T-helper 9 cell (primary cell): Measurements from ENCODE around the gene EPHA8.

Experiments
- DNase-seq: peaks from one replicate; pipeline ENCODE4 v3.0.0-alpha.2; 2020
- total RNA-seq, 2 donors: gene quantifications; one replicate each; lab custom pipeline; 2026; lab: John Stamatoyannopoulos, UW

EPHA8 gene
- 0 reads per million in 2 donors for total RNA-seq

DNA sequence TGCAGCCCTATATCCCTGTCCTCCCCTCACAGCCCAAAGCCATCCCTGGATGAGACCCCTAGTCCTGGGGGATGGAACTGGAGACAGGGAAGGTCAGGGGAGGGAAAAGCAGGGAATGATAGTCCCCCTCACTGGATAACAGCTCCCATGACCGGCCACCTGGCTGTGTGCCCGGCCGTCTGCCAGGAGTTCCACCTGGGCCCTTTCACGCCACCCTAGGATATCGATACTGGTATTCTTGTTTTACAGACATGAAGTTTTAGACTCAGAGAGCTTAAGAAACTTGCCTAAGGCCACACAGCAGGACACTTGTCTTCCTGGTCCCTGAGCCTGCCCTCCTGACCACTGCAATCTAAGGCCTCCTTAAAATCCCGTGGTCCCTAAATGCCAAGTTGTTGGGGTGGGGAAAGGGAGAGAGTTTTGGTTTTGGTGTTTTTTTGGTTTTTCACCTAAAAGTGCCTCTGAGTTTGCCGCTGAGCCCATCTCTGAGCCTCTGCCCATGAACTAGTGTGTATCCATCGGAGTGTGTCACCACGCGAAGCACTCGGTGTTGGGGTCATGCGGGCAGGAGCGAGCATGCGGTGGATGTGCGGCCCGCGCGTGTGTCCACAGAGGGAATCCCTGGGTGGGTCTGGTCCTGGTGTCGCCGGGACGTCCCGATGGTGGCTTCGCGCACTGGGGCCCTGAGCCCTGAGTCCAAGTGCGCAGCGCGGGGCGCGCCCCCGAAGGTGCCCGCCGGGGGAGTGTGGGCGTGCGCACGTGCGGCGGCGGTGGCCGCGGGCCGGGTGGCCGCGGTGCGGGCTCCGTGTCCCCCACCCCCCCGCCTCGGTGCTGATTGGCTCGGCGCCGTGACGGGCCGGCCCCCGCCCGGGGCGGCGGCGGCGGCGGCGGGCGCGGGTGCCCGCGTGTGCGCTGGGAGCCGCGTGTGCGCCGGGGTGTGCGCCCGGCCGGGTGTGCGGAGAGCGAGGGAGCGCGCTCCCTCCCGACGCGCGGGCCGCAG is at the start of gene EPHA8:
EPHA8 (plus strand) TSS at position 906 of the 1,000 bp plus-strand sequence. CDS start 147 bp downstream, outside the sequence.
- DNase-seq, result no peak

DNA sequence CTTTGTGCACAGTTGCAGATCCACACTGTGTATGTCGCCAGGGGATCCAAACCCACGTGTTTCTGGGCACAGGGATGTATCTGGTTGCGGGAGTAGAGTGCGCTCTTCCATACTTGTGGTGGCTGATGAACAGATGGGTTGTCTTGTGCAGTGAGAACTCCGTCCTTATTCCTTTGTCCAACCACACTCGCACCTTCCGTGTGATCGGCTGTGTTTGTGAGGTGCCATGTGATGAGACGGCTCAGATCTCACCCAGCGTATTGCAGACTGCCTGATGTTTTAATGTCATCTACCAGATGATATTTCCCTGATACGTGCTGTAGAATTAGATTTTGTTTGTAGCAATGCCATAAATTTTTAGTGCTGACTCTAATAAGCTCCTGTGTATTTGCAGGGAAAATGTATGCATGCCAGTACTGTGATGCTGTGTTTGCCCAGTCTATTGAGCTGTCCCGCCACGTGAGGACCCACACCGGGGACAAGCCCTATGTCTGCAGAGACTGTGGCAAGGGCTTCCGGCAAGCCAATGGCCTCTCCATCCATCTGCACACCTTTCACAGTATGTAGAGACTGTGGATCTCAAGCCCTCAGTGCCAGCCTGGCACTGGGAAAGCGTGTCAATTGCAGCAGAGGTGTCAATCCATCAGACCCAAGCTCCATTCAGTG is 46.2 kb upstream of the EPHA8 start:
- no peak for DNase-seq

DNA sequence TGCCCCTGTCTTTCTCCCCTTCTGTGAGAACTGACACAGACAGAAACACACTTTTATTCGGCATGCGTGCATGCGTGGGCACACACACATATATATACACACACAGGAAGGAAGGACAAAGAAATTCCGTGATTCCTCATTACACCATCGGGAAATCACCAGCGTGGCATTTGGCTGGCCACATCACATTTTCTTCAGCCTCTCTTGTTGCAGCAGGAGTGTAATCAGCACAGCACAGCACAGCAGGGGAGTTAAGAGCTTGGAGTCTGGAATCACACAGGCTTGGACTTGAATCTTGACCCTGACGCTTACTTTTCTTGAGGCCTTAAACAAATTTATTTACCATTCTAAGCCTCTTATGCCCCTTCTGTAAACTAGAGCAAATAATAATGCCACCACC is 45.3 kb upstream of the EPHA8 start:
- no peak for DNase-seq

DNA sequence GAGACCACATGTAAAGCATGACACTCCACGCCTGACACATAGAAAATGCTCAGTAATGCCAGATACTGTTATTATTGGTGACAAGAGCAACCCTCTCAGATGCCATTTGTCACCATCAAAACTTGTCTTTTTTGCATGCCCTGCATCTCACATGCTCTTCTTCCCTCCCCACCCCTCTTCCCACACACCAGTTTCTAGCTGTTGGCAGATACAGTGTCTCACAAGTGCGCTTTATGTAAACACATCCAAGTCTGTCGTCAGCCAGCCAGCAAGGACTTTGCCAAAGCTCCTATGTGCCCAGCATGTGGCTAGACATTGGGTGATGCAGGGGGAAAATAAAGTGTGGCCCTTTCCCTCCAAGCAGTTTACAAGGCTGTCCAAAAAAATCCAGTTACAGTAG is 44.9 kb upstream of the EPHA8 start:
- DNase-seq, result no peak

DNA sequence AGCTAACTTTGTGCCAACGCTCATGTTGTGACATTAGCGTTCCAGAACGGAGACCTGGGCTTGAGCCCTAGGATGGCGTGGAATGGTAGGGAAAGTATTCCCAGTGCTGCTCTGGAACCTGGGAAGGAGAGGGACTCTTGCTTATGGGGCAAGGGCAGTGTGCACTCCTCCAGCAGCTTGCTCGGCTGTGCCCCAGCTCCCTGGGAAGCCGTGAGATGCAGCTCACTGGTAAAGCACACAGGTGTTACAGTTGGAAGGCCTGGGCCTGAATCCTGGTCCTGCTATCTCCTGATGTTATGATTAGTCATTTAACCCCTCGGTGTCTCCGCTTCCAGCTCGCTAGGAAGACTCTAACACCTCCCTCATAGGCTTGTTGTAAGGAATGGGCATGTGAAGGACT is 42.4 kb upstream of the EPHA8 start:
- no peak for DNase-seq

DNA sequence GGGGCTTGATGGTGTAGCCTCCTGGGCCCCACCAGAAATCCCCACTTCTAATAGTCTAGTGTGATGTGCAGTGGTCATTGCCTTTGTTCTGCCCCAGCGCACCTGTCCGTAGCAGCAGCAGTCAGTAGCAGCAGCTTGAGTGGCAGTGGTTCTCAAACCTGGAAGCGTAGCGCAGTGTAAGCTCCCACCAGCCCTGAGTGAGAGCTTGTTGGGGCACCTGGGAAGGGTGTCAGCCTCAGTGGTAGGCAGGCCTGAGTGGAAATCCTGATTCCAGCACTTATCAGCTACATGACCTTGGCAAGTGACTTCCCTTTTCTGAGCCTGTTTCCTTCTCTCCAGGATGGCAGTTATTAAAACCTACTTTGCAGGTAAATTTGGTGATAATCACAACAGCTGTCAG is 41.6 kb upstream of the EPHA8 start:
- no peak for DNase-seq

DNA sequence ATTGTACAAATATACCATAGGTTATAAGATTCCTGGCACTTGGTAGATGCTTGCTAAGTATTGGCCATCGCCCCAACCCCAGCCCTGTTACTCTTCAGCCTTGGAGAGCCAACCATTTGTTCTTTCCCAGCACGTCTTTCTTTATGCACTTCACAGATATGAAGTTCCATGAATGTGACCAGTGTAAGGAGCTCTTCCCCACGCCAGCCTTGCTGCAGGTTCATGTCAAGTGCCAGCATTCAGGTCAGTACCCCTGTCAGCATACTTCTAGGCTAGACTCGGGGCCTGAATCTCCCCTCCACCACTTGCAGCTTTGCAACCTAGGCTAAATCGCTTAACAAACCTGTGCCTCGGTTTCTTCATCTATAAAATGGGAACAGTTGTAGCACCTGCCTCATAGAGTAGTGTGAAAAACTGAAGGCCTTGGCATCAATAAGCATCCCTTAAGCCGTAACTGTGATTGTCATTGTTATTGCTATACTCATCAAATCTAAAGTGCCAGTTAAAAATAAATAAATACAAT is 41.0 kb upstream of the EPHA8 start:
- no peak for DNase-seq

DNA sequence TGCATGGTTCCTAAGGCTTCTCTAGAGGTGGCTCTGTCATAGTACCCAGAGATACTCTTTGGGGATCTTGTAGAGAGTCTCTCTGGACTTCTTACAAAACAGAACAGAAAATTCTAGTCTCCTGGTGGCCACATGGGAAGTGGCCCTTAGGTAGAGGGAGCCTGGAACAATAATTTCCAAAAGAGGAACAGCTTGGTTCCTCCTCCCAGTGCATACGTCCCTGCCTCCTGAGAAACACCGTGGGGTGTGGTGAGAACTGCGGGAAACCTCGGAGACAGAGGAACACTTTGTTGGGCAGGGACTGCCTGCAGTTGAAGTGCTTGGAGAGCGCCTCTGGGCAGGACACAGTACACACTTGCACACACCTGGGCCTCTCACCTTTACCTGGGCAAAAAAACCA is 38.8 kb upstream of the EPHA8 start:
- DNase-seq, result no peak

DNA sequence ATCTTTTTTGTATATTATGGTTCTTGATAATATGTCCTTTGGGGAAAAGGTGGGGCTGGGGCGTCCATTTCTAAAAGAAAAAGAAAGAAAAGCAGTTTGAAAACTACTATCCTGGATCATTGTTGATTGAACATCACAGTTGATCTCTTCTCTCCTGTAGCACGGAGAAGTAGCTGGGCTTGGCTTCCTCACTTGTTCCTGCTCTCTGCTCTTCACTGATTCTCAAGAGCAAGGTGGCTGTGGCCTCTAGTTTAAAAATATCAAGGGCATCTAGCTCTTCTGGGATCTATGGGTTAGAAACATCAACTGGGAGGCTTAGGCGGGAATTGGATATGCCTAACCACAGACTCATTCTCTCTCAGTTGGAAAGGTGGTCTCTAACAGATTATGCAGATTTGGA is 38.1 kb upstream of the EPHA8 start:
- DNase-seq, result no peak

DNA sequence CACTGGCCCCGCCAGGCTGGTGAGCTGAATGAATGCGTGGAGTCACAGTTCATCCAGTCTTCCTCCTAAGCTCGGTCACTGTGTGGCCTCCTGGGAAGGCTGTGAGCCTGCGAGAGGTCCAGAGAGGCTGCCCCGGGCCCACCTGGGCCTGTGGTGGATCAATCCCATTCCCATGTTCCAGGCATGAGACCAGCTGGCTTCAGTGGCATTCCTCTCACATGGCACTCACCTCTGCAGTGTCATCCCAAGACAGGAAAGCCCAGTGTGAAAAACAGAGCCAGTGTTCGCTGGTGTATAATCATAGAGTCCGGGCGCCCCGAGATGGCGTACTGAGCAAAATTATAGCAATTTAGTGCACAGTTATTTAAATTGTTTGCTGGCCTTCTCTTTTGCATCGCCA is 37.6 kb upstream of the EPHA8 start:
- DNase-seq, result no peak

DNA sequence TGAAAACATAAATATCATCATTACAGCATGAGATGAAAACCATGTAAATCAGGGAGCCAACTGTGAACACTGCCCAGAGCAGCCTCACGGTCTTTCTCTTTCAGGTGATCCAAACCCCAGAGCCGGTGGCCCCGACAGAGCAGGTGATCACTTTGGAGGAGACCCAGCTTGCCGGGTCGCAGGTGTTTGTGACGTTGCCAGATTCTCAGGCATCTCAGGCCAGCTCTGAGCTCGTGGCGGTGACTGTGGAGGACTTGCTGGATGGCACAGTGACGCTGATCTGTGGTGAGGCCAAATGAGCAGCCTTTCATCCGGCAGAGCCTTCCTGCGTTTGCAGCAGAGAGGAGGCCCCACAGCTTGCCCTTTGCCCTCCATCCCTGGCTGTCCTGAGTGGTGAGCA is 37.2 kb upstream of the EPHA8 start:
- DNase-seq, result no peak

DNA sequence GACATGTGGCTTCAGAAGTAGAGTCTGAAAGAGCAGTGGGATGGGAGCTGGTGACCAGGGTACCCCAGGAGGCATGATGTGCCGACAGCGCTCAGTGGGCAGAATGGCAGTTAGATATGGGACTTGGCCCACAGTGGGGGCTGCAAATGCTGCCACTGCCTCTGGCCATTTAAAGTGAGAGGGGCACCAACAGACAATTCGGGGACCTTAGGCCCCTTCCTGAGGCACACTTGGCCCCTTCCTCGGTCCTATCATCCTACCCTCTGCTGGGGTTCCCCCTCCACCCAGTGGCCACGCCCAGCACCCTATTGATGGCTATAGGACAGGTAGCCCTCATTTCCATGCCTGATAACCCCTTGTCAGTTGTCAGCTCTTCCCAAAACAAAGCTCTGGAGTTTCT is 36.6 kb upstream of the EPHA8 start:
- no peak for DNase-seq

DNA sequence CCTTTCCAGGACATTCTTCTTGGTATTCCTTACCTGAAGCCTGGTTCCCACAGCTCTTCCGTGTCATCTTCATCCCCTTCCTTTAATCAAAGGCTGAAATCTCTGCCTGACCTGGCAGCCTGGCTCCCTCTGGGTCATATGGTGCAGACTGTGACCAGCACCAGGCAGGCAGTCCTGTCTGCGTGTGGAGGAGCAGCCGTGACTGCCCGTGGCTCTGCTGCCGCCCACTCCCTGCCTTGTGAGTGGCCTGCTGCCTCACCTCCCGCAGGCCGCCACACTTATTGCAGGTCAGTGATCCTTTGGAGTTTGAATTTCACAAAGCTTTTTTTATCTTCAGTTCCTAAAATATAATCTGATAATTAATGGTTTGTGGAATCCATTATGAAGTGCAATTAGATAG is 36.2 kb upstream of the EPHA8 start:
- no peak for DNase-seq

DNA sequence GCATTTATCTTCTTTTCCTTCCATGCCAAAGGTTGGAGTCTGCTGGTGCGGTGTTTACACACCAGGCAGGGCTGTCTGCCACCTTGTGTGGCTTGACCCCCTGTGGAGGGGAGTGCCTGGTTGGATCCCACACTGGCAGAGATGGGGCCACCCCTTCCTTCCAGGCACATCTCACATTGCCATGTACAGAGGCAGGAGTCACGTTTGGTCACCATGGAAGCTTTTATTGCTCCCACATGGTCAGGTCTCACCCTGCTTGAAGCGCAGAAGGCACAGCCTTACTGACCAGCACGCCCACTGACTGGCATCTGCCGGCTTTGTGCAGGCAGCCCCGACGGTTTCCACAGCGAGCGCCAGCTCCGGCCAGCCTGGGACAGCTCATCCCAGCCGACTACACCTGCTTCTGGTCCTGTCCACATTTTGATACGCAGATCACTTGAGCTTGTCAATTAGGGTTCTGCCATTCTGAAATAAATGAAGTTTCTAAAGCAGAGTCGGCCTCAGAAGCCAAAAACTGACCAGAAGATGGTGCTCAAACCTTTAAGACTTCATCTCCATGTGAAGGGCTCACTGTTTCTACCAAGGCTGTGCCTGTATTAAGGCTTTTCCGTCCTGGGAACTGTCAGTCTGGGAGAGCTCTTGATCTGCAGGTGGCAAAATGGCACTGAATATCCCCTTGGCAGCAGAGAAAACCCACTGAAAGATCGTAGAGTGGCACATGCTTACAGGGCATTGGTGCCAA is 35.6 kb upstream of the EPHA8 start:
- no peak for DNase-seq

DNA sequence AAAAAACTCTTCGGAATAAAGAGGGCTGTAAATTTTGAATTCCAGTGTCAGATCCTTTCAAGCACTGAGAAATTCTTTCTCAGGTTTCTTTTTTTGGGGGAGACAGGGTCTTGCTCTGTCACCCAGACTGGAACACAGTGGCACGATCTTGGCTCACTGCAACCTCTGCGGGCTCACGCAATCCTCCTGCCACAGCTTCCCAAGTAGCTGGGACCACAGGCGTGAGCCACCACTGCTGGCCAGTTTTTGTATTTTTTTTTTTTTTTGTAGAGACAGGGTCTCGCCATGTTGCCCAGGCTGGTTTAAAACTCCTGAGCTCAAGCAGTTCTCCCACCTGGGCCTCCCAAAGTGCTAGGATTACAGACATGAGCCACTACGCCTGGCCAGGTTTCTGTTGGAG is 34.8 kb upstream of the EPHA8 start:
- no peak for DNase-seq

DNA sequence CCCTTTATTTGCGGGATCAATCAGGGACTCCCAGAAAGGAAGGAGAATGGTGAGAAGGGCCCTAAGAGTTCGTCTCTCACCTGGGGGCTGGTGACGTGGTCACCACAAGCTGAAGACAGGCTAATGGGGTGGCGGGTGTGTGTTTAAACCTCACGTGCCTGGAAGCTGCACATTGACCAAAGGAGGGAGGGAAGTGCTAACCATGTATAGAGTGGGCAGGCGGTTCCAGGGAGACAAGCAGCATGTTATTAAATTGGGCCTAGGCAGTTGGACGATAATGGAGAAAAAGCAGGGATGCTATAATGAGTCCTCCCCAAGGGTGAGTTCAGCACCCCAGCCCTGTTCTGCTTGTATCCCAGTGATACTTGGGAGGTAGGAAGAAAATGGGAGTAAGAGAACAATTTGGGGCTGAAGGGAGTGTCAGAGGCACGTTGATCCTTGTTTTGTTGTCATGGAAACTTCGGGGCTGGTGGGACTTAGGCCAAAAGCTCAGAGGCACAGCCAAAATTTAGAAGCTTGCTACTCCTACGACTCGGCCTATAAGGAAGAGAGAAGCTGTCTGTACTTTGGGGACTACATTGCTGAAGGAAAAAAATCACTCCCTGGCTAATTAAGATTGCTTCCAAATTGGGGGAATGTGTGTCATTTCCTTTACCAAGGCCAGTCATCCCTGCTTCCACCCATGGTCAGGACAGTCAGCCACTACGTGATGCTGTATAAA is 33.2 kb upstream of the EPHA8 start:
- no peak for DNase-seq

DNA sequence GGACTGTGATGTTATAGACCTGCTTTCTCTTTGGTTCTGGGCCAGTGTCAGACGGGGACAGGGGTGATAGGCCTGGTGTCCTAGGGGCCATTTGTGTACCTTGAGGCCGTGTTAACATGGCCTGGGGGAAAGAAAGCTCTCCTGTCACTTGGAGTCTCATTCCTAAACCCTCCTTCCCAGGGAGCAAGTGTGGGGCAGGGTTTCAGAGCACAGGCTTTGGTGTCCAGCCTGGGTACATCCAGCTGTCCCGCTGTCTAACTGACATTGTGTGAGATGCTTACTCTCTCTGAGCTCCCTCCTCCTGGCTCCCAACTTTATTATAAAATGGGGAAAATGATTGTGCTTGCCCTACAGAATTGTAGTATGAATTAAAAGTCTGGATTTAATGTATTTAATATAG is 32.6 kb upstream of the EPHA8 start:
- no peak for DNase-seq

DNA sequence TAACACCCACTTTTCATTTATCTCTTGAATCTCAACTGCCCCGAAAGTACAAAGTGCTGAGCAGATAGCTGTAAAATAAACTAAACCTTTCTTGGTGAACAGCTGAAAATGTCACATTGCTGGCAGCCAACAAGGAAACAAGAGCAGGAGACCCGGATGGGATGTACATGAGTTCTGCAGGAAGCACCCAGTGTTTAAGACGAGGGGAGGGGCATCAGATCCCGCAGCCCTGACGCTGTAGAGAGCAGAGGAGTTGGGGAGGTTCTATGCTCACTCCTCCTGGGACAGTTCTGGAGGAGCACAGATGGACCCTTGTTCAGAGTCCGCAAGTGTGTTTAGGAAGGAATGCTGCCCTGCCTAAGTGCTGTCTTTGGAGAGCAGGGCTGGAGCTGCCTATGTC is 32.0 kb upstream of the EPHA8 start:
- no peak for DNase-seq

DNA sequence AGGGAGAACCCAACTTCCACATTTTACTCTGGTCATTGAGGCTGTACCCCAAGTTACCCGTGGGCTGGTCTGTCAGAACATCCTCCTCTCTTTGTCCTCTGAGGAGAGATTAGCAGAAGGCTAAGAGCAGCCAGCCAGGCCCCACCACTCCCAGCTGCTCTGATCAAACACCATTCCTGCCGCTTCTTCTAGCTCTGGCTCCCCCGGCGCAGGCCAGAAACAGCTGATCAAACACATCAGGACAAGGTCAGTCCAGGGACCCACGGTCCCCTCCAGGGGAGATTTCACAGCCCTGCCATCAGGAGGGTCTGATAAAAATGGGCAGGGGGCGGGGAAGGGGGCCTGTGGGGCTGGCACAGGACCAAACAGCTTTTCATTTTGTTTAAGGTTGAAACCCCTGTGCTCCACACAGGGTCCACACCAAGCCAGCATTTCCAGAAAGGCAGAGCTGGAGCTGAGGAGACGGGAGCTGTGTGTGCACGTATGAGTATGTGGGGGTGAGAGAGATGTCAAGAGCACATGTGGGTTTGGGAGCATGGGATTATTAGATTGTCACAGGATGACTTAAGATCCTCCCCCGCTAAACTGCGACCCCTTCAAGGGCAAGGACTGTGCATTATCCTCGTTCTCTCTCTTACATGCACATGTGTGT is 29.9 kb upstream of the EPHA8 start:
- DNase-seq, result no peak

DNA sequence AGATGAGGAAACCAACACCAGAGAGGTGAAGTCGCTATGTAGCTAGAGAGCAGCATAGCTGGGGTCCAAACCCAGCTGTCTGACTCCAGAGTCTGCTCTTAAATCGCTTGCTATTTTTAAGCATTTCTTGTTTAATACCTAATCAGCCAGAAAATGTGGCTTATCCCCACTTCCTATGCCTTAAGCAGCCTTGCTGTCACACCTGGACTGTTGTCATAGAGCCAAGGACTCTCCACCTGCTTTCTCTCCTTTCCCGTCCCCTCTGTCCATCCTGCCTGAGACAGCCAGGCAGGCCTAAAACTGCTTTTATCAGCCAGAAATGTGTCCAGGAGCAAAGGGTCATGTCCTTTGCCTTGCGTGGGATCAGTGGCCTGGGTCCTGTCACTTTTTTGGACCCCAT is 28.3 kb upstream of the EPHA8 start:
- DNase-seq, result no peak

DNA sequence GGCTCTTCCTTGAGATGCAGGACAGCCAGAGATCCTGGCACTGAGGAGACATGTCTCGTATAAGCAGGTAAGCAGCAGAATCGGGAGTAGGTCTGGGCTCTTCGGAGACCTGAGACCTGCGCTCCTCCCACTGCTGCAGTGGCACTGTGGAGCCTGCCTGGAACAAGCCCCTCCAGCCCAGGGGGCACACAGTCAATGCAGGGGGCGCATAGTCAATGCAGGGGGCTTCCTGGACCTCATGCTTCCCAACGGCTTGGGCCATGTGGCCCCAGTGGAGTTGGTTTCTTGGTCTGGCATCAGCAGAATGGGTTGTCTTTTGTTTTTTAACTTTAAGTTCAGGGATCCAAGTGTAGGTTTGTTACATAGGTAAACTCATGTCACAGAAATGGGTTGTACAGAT is 27.9 kb upstream of the EPHA8 start:
- no peak for DNase-seq

DNA sequence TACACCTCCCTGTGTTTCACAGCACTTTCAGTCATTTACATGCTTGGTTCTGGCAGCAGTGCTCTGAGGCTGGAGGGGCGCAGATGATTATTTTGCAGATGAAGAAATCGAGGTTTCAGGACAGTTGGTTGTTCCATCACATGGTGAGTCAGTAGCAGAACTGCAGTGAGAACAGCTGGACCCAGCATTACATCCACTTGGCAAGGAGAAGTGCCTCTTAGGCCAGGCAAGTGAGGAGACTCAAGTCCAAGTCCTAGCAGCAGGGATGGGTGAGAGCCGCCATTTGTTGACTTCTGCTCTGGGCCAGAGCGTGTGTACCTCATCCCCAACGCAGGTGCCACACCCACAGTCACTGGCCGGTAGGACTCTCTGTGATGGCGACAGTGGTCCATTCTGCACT is 26.8 kb upstream of the EPHA8 start:
- DNase-seq, result no peak
